ENCODE results near the gene SPAG17.

The SPAG17 gene

DNA sequence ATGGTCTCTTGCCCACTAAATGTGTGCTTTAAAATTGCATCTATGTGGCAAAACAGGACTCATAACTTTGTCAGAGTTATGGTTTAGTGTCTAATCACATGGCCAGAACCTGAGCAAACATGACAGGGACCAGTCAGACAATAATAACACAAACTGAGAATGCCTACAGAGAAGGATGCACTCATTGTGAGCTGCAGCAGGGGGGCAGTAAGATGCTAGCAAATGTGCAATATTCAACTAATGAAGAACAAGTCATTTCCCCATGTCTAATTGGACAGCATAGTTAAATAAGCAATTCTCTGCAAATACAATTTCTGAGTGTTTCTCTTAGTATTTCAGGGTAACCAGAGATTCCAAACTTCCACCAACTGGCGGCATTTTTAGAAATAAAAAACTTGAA is 30.8 kb downstream of the SPAG17 start:
- DNase-seq (no peak), ATAC-seq (replicated peaks) (no peak)
- Mint-ChIP-seq H3K36me3 (ENCODE audit: insufficient read depth) (no peaks in the 10 kb centered on the region), H3K9me3 (no peaks in the 10 kb centered on the region), H3K27ac (no peak overlapping the region), H3K27me3 (peaks cover 0 to 4% of the 10 kb centered on the region in 2 donors), H3K4me3 (no peak overlapping the region), H3K4me1 (ENCODE audit: low read depth in 2 of 2) (no peaks in the 10 kb centered on the region)

DNA sequence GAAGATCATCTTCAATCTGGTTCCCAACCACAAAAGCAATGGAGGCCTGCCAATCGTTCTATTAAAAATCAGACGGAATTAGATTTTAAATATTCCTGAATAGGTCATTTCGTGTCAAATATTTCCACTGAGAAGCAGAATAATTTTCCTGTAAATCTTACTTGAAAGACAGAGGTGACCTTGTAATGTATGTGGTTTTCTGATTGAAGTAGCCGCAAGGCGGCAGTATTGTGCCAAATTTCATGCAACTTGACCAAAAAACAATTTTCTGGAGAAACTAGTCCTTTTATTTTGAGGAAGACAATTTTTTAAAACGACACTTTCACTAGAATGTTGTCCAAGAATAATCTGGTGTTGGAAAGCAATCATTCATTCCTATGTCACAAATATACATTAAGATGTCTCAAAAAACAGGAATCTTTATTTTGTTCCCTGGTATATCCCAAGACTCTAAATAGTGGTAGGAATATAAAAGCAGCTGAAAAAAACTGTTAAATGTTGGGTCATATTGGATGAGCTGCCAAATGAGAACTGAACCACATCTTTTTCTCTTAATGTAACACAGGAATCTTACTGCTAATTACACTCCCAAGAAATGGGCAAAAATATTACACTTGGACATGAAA is 33.6 kb downstream of the SPAG17 start:
- Mint-ChIP-seq H3K27me3 (no peaks in the 10 kb centered on the region), H3K27ac (no peak overlapping the region), H3K4me3 (no peak overlapping the region), H3K36me3 (ENCODE audit: insufficient read depth) (peaks cover 3% of the 10 kb centered on the region), H3K4me1 (ENCODE audit: low read depth in 2 of 2) (no peaks in the 10 kb centered on the region), H3K9me3 (no peaks in the 10 kb centered on the region)
- DNase-seq (no peak), ATAC-seq (replicated peaks) (no peak)

- no peak for DNase-seq
- H3K4me1 Mint-ChIP-seq (ENCODE audit: low read depth in 2 of 2), result no peaks in the 10 kb centered on the region
- H3K27me3 Mint-ChIP-seq, result no peaks in the 10 kb centered on the region
- no peak overlapping the region for H3K4me3 Mint-ChIP-seq
- no peak overlapping the region for H3K27ac Mint-ChIP-seq
- peaks cover 3% of the 10 kb centered on the region for H3K36me3 Mint-ChIP-seq (ENCODE audit: insufficient read depth)
- no peaks in the 10 kb centered on the region for H3K9me3 Mint-ChIP-seq
- no peak for ATAC-seq (replicated peaks)
These were observed 35.2 kb downstream of the SPAG17 start for GRCh38 chr1:118149799-118150198.

- Mint-ChIP-seq H3K9me3 (no peaks in the 10 kb centered on the region), H3K4me1 (ENCODE audit: low read depth in 2 of 2) (no peaks in the 10 kb centered on the region), H3K36me3 (ENCODE audit: insufficient read depth) (peaks cover 3% of the 10 kb centered on the region), H3K27ac (no peak overlapping the region), H3K27me3 (no peaks in the 10 kb centered on the region), H3K4me3 (no peak overlapping the region)
- ATAC-seq (replicated peaks) (no peak), DNase-seq (no peak)
These were observed 37.0 kb downstream of the SPAG17 start for GRCh38 chr1:118148034-118148433.

GRCh38 chr1:118147522-118147921 is 37.5 kb downstream of the SPAG17 start:
- ATAC-seq (replicated peaks) (no peak), DNase-seq (no peak)
- no peaks in the 10 kb centered on the region for H3K4me1 Mint-ChIP-seq (ENCODE audit: low read depth in 2 of 2)
- H3K9me3 Mint-ChIP-seq, result no peaks in the 10 kb centered on the region
- H3K4me3 Mint-ChIP-seq, result no peak overlapping the region
- no peak overlapping the region for H3K27ac Mint-ChIP-seq
- H3K36me3 Mint-ChIP-seq (ENCODE audit: insufficient read depth), result peaks cover 3% of the 10 kb centered on the region
- no peaks in the 10 kb centered on the region for H3K27me3 Mint-ChIP-seq

DNA sequence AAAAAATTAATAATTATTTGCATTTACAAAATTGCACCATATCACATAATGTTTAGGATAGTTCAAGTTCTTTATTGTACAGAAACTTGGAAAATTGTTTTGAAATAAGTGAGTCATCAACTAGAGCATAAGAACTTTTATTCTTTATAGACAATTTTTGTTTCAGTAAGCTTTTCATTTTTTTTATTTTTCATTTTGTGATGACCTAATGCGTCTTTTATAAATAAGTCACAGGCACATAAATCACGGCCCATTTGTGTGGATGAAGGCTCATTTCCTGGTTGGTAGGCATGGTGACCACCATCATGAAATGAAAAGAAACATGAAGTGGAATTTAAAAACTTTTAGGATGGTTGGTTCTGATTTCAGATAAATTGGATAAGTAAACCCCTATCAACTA is 39.3 kb downstream of the SPAG17 start:
- DNase-seq, result no peak
- no peak overlapping the region for H3K27ac Mint-ChIP-seq
- no peak overlapping the region for H3K4me3 Mint-ChIP-seq

DNA sequence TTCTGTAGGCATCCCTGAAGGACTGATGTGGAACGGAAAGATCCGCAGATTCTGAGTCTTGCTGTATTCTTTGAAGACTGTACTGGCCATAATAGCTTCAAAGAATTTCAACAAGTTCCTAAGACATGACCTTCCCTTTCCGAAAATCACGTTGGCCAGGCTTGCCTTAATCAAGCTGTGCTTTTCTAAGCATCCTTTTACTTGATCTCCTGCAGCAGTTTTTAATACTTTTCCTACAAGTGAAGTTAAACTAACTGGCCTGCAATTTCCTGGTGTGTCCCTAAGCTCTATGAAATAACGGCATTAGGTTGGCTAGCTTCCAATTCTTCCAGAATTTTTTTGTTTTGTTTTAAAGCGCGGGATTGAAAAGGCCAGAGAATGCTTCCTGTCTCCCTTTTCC is 40.3 kb downstream of the SPAG17 start:
- no peak for ATAC-seq (replicated peaks)
- no peak overlapping the region for H3K4me3 Mint-ChIP-seq
- H3K9me3 Mint-ChIP-seq, result no peaks in the 10 kb centered on the region
- H3K36me3 Mint-ChIP-seq (ENCODE audit: insufficient read depth), result peaks cover 3% of the 10 kb centered on the region
- no peak for DNase-seq
- no peaks in the 10 kb centered on the region for H3K27me3 Mint-ChIP-seq
- H3K27ac Mint-ChIP-seq, result no peak overlapping the region
- H3K4me1 Mint-ChIP-seq (ENCODE audit: low read depth in 2 of 2), result no peaks in the 10 kb centered on the region

More for the DNA sequence above, 39.3 kb downstream of the SPAG17 start:
- no peak for ATAC-seq (replicated peaks)
- H3K27me3 Mint-ChIP-seq, result no peaks in the 10 kb centered on the region
- no peaks in the 10 kb centered on the region for H3K9me3 Mint-ChIP-seq
- peaks cover 3% of the 10 kb centered on the region for H3K36me3 Mint-ChIP-seq (ENCODE audit: insufficient read depth)
- no peaks in the 10 kb centered on the region for H3K4me1 Mint-ChIP-seq (ENCODE audit: low read depth in 2 of 2)

DNA sequence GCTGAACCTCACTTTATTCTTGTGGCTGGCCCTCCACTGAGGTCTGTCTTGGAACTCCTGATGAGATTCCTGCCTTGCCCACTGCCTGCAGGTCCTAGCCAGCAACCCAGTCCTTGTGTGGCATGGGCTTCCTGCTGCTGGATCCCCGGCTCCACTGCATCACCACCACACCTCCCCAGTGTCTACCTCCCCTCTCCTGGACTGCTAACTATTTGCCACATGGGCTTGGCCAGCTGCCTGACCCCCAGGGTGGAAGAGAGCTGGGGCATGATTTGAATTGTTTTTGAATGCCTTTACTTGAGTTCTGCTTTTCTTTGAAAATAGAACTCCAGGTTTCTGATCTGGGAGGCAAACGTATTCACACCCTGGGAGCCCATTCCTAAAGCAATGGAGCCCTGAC is 41.2 kb downstream of the SPAG17 start:
- DNase-seq (no peak), ATAC-seq (replicated peaks) (no peak)
- H3K27ac Mint-ChIP-seq, result no peak overlapping the region

DNA sequence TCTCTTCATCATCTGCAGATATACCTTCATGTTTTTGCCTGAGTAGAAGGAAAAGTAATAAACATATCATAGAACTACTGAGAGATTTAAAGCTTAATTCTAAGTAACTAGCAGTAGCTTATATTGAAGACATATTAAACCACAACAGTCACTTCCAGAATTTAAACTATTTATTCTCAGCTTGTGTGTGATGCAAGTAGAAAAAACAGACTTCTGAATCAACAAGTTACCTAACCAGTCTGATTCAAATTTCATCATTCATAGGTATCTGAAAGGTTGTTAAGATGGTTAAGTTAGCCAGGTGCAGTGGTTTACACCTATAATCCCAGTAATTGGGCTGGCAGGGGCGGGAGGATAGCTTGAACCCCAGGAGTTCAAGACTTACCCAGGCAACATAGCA is 41.9 kb downstream of the SPAG17 start:
- ATAC-seq (replicated peaks) (no peak), DNase-seq (no peak)
- Mint-ChIP-seq H3K36me3 (ENCODE audit: insufficient read depth) (peaks cover 3% of the 10 kb centered on the region), H3K9me3 (no peaks in the 10 kb centered on the region), H3K27ac (no peak overlapping the region), H3K4me1 (ENCODE audit: low read depth in 2 of 2) (no peaks in the 10 kb centered on the region), H3K4me3 (no peak overlapping the region), H3K27me3 (no peaks in the 10 kb centered on the region)

More for the DNA sequence above, 41.2 kb downstream of the SPAG17 start:
- H3K27me3 Mint-ChIP-seq, result no peaks in the 10 kb centered on the region
- H3K9me3 Mint-ChIP-seq, result no peaks in the 10 kb centered on the region
- no peak overlapping the region for H3K4me3 Mint-ChIP-seq
- H3K4me1 Mint-ChIP-seq (ENCODE audit: low read depth in 2 of 2), result no peaks in the 10 kb centered on the region
- H3K36me3 Mint-ChIP-seq (ENCODE audit: insufficient read depth), result peaks cover 3% of the 10 kb centered on the region

GRCh38 chr1:118142546-118142945 is 42.5 kb downstream of the SPAG17 start:
- DNase-seq, result no peak
- no peaks in the 10 kb centered on the region for H3K36me3 Mint-ChIP-seq (ENCODE audit: insufficient read depth)
- no peak overlapping the region for H3K27ac Mint-ChIP-seq
- no peak overlapping the region for H3K4me3 Mint-ChIP-seq
- H3K27me3 Mint-ChIP-seq, result no peaks in the 10 kb centered on the region
- no peak for ATAC-seq (replicated peaks)
- H3K4me1 Mint-ChIP-seq (ENCODE audit: low read depth in 2 of 2), result no peaks in the 10 kb centered on the region
- no peaks in the 10 kb centered on the region for H3K9me3 Mint-ChIP-seq

GRCh38 chr1:118137900-118138299 is 47.1 kb downstream of the SPAG17 start:
- H3K36me3 Mint-ChIP-seq (ENCODE audit: insufficient read depth), result no peaks in the 10 kb centered on the region
- DNase-seq (no peak), ATAC-seq (replicated peaks) (no peak)
- H3K4me1 Mint-ChIP-seq (ENCODE audit: low read depth in 2 of 2), result no peaks in the 10 kb centered on the region
- H3K27ac Mint-ChIP-seq, result no peak overlapping the region
- H3K4me3 Mint-ChIP-seq, result no peak overlapping the region
- no peaks in the 10 kb centered on the region for H3K27me3 Mint-ChIP-seq
- no peaks in the 10 kb centered on the region for H3K9me3 Mint-ChIP-seq

GRCh38 chr1:118136187-118136941 is 48.7 kb downstream of the SPAG17 start:
- Mint-ChIP-seq H3K9me3 (peaks cover under 1 to 6% of the 10 kb centered on the region in 2 donors), H3K27ac (no peak overlapping the region), H3K36me3 (ENCODE audit: insufficient read depth) (no peaks in the 10 kb centered on the region), H3K4me3 (no peak overlapping the region), H3K27me3 (peaks cover 5 to 7% of the 10 kb centered on the region in 2 donors), H3K4me1 (ENCODE audit: low read depth in 2 of 2) (no peaks in the 10 kb centered on the region)
- ATAC-seq (replicated peaks), result no peak
- DNase-seq, result no peak

DNA sequence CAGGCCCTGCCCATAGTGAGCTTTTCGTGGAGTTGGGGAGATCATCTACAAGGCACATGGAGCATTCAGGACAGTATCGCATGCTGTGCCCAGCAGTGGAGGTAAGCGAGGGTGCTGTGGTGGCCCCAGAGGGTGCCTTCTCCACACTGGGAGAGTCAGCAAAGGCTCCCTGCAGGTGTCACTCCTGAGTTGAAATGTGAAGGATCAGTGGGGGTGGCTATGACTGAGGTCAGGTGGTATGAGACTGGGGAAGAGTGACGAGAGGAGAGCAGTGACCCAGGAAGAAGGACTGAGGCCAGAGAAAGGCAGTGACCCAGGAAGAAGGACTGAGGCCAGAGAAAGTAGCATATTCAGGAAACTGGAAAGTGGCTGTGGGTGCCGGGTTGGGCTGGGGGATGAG is 53.0 kb downstream of the SPAG17 start:
- ATAC-seq (replicated peaks) (no peak), DNase-seq (no peak)
- Mint-ChIP-seq H3K9me3 (peaks cover 4 to 6% of the 10 kb centered on the region in 2 donors), H3K27me3 (peaks cover 5 to 7% of the 10 kb centered on the region in 2 donors), H3K27ac (no peak overlapping the region), H3K36me3 (ENCODE audit: insufficient read depth) (no peaks in the 10 kb centered on the region), H3K4me3 (no peak overlapping the region), H3K4me1 (ENCODE audit: low read depth in 2 of 2) (no peaks in the 10 kb centered on the region)

- peaks cover 4 to 6% of the 10 kb centered on the region in 2 donors for H3K9me3 Mint-ChIP-seq
- H3K27ac Mint-ChIP-seq, result no peak overlapping the region
- no peak for ATAC-seq (replicated peaks)
- H3K4me3 Mint-ChIP-seq, result no peak overlapping the region
- no peak for DNase-seq
- H3K36me3 Mint-ChIP-seq (ENCODE audit: insufficient read depth), result no peaks in the 10 kb centered on the region
- no peaks in the 10 kb centered on the region for H3K4me1 Mint-ChIP-seq (ENCODE audit: low read depth in 2 of 2)
- peaks cover 5 to 7% of the 10 kb centered on the region in 2 donors for H3K27me3 Mint-ChIP-seq
These were observed 56.3 kb downstream of the SPAG17 start for GRCh38 chr1:118128761-118129160.
